H1 (cell line): ENCODE data around the gene IGSF9. TPM values are rescaled to one million over a fixed set of nuclear protein-coding genes. Genes with fewer than 3 reads are reported as not detected.

Experiments used
- CTCF ChIA-PET: fragments of 300-600 bp; sonication (Branson Sonifier 250); formaldehyde crosslinking; loops from one replicate; lab custom pipeline; 2021; ENCODE audit not compliant: partially characterized antibody; lab: Charles Lee
- POLR2A ChIA-PET: fragments of 300-600 bp; sonication (Branson Sonifier 250); formaldehyde crosslinking; loops from one replicate; lab custom pipeline; 2021; ENCODE audit warnings: inconsistent platforms; ENCODE audit not compliant: partially characterized antibody; lab: Charles Lee
- DNase-seq, 2 experiments: peaks; one replicate each; pipeline versions ENCODE4 v3.0.0 to v3.0.0-alpha.2; 2010 to 2022; ENCODE audit warnings: low spot score in 2 of 2, low read depth in 1 of 2, mixed read lengths in 1 of 2
- FAIRE-seq: peaks from 2 replicates; lab custom pipeline; 2011; peaks lifted over from hg19 to GRCh38; lab: Jason Lieb, UNC
- H2AFZ ChIP-seq: 2 replicates; pipeline ENCODE4 v1.8.1; 2012; ENCODE audit warnings: low read length, inconsistent platforms
- H2AK5ac ChIP-seq: 2 replicates; pipeline ENCODE4 v1.6.1; 2013; ENCODE audit warnings: low read depth, low read length
- H2BK120ac ChIP-seq: replicated peaks from 2 replicates; pipeline ENCODE3; 2013; ENCODE audit warnings: low read depth, low read length, inconsistent platforms
- H2BK12ac ChIP-seq: 2 replicates; pipeline ENCODE4 v1.6.1; 2013; ENCODE audit warnings: low read depth, low read length
- H2BK15ac ChIP-seq: 2 replicates; pipeline ENCODE4 v1.6.1; 2013; ENCODE audit warnings: low read length
- H2BK20ac ChIP-seq: 2 replicates; pipeline ENCODE4 v1.6.1; 2013; ENCODE audit warnings: low read length
- H2BK5ac ChIP-seq: 2 replicates; pipeline ENCODE4 v1.6.1; 2013; ENCODE audit warnings: low read depth, low read length
- H3K14ac ChIP-seq: 2 replicates; pipeline ENCODE4 v1.6.1; 2013; ENCODE audit warnings: inconsistent platforms; ENCODE audit not compliant: insufficient read length
- H3K18ac ChIP-seq: 2 replicates; pipeline ENCODE4 v1.6.1; 2013; ENCODE audit warnings: low read length; ENCODE audit errors: extremely low read depth
- H3K23ac ChIP-seq: 2 replicates; pipeline ENCODE4 v1.6.1; 2013; ENCODE audit warnings: inconsistent platforms; ENCODE audit not compliant: insufficient read length
- H3K23me2 ChIP-seq: 2 replicates; pipeline ENCODE4 v1.6.1; 2013; ENCODE audit warnings: low read depth, low read length
- H3K27ac ChIP-seq: 2 replicates; pipeline ENCODE4 v1.6.1; 2011; ENCODE audit warnings: low read depth, low read length, inconsistent platforms
- H3K27me3 ChIP-seq, 4 experiments: replicated peaks in 1 of 4; 1 replicate in 1 of 4; 2 replicates in 3 of 4; pipeline versions ENCODE4 v1.6.1 to v1.8.1; 2011 to 2013; ENCODE audit warnings: low read length in 3 of 4, mild to moderate bottlenecking in 3 of 4, inconsistent platforms in 2 of 4, mixed read lengths in 2 of 4, moderate library complexity in 1 of 4; ENCODE audit not compliant: control insufficient read depth in 3 of 4, insufficient read depth in 3 of 4; ENCODE audit errors: extremely low read depth in 1 of 4
- H3K36me3 ChIP-seq, 4 experiments: 2 replicates each; pipeline versions ENCODE4 v1.6.1 to v1.8.1; 2011 to 2013; ENCODE audit warnings: mild to moderate bottlenecking in 4 of 4, low read length in 3 of 4, moderate library complexity in 2 of 4, control low read depth in 1 of 4, inconsistent platforms in 1 of 4; ENCODE audit not compliant: insufficient read depth in 4 of 4, control insufficient read depth in 2 of 4
- H3K4ac ChIP-seq: replicated peaks from 2 replicates; pipeline ENCODE3; 2013; ENCODE audit warnings: low read length, low read depth, mixed read lengths, inconsistent platforms; ENCODE audit not compliant: insufficient read length
- H3K4me1 ChIP-seq, 4 experiments: replicated peaks in 1 of 4; 1 replicate in 1 of 4; 2 replicates in 3 of 4; pipeline versions ENCODE4 v1.6.1 to v1.8.1; 2011 to 2013; ENCODE audit warnings: low read length in 3 of 4, inconsistent platforms in 2 of 4, mixed read lengths in 1 of 4; ENCODE audit not compliant: insufficient read depth in 4 of 4, control insufficient read depth in 3 of 4
- H3K4me2 ChIP-seq, 2 experiments: 2 replicates each; pipeline versions ENCODE4 v1.6.1 to v1.8.1; 2011 to 2013; ENCODE audit warnings: low read depth in 2 of 2, low read length in 2 of 2, control low read depth in 1 of 2, inconsistent platforms in 1 of 2, mild to moderate bottlenecking in 1 of 2; ENCODE audit not compliant: insufficient read depth in 1 of 2
- H3K4me3 ChIP-seq, 4 experiments: fragments of 200-600, 300-600 bp in 1 of 4; sonication (generic), shearing (Covaris generic), sonication (Bioruptor Twin) in 1 of 4; 2 replicates each; pipeline versions ENCODE4 v1.5.1 to v1.8.1; 2011 to 2016; ENCODE audit warnings: low read length in 4 of 4, low read depth in 3 of 4, control low read depth in 2 of 4, inconsistent platforms in 2 of 4, mild to moderate bottlenecking in 2 of 4, mixed read lengths in 1 of 4, moderate library complexity in 1 of 4; ENCODE audit not compliant: insufficient read depth in 2 of 4; ENCODE audit errors: extremely low read depth in 1 of 4
- H3K56ac ChIP-seq: replicated peaks from 2 replicates; pipeline ENCODE3; 2013; ENCODE audit warnings: low read depth, mild to moderate bottlenecking, mixed read lengths, low read length, inconsistent platforms; ENCODE audit not compliant: insufficient read length
- H3K79me1 ChIP-seq: 2 replicates; pipeline ENCODE4 v1.6.1; 2013; ENCODE audit warnings: low read depth, low read length, control low read depth
- H3K79me2 ChIP-seq, 2 experiments: 2 replicates each; pipeline versions ENCODE4 v1.6.1 to v1.8.1; 2012 to 2013; ENCODE audit warnings: low read length in 2 of 2, mild to moderate bottlenecking in 2 of 2, inconsistent platforms in 1 of 2; ENCODE audit not compliant: insufficient read depth in 2 of 2, control insufficient read depth in 1 of 2
- H3K9ac ChIP-seq, 4 experiments: replicated peaks in 1 of 4; 1 replicate in 1 of 4; 2 replicates in 3 of 4; pipeline versions ENCODE4 v1.6.1 to v1.8.1; 2011 to 2013; ENCODE audit warnings: low read depth in 3 of 4, low read length in 3 of 4, control low read depth in 2 of 4, mild to moderate bottlenecking in 2 of 4, moderate library complexity in 2 of 4, inconsistent platforms in 1 of 4; ENCODE audit errors: extremely low read depth in 1 of 4
- H3K9me3 ChIP-seq, 2 experiments: 2 replicates each; pipeline versions ENCODE4 v1.6.1 to v1.8.1; 2012 to 2013; ENCODE audit warnings: mild to moderate bottlenecking in 2 of 2, moderate library complexity in 2 of 2, control low read depth in 1 of 2, inconsistent platforms in 1 of 2, low read depth in 1 of 2, low read length in 1 of 2, mixed read lengths in 1 of 2; ENCODE audit not compliant: insufficient read depth in 2 of 2
- H4K20me1 ChIP-seq, 2 experiments: replicated peaks in 1 of 2; 2 replicates each; pipeline versions ENCODE3 to v1.8.1; 2011 to 2013; ENCODE audit warnings: inconsistent platforms in 2 of 2, low read length in 2 of 2, mild to moderate bottlenecking in 1 of 2; ENCODE audit not compliant: insufficient read depth in 2 of 2, control insufficient read depth in 1 of 2
- H4K5ac ChIP-seq: 2 replicates; pipeline ENCODE4 v1.6.1; 2013; ENCODE audit warnings: low read length, low read depth, mixed read lengths, inconsistent platforms; ENCODE audit not compliant: insufficient read length
- H4K8ac ChIP-seq: 2 replicates; pipeline ENCODE4 v1.8.0; 2013; ENCODE audit warnings: mild to moderate bottlenecking, moderate library complexity, low read length, inconsistent platforms; ENCODE audit not compliant: insufficient read depth; ENCODE audit errors: extremely low read depth
- H4K91ac ChIP-seq: replicated peaks from 2 replicates; pipeline ENCODE3; 2013; ENCODE audit warnings: low read length, mixed read lengths, inconsistent platforms; ENCODE audit not compliant: insufficient read length
- SIN3A ChIP-seq, 2 experiments: IDR thresholded peaks in 1 of 2; conservative IDR thresholded peaks in 1 of 2; 2 replicates each; pipeline ENCODE4 v1.6.1; 2011 to 2012; ENCODE audit warnings: low read length in 2 of 2, improper control_type of control experiment in 1 of 2, low read depth in 1 of 2, mild to moderate bottlenecking in 1 of 2
- SIRT6 ChIP-seq: IDR thresholded peaks from one replicate; pipeline ENCODE4 v1.7.1; 2012; ENCODE audit warnings: low read length, inconsistent platforms
- TBP ChIP-seq: IDR thresholded peaks from 2 replicates; pipeline ENCODE4 v1.6.1; 2011; ENCODE audit warnings: low read depth, low read length, improper control_type of control experiment
- TEAD4 ChIP-seq: IDR thresholded peaks from 2 replicates; pipeline ENCODE4 v1.6.1; 2012; ENCODE audit warnings: low read depth, low read length, inconsistent platforms, mixed read lengths
- WGBS, 2 experiments: shearing (Covaris generic) in 1 of 2; methylation state at CpG; one replicate each; pipeline versions ENCODE4 v1.1.6 to v1.1.7; 2013 to 2015; ENCODE audit warnings: low lambda C conversion rate in 2 of 2, mixed read lengths in 2 of 2, inconsistent platforms in 1 of 2, low coverage in 1 of 2, missing lambda C conversion rate in 1 of 2; ENCODE audit not compliant: insufficient replicate concordance in 2 of 2, insufficient coverage in 1 of 2, insufficient read length in 1 of 2; ENCODE audit errors: extremely low coverage in 1 of 2, missing lambda C conversion rate in 1 of 2; 5-methylcytosine and 5-hydroxymethylcytosine counted together
- polyA plus RNA-seq, 7 experiments: library from polyadenylated mRNA; depleted of rRNA in 3 of 7; stranded (reverse) in 5 of 7; unstranded in 2 of 7; fragments of >200 nt in 5 of 7; fragments of 200-250 nt in 2 of 7; gene quantifications; 1 replicate in 5 of 7; 2 replicates in 1 of 7; 4 replicates in 1 of 7; pipeline versions ENCODE4 v1.2.1 to v1.2.3, GENCODE V29; 2011 to 2013; ENCODE audit warnings: missing spikeins in 2 of 7, mixed read lengths in 2 of 7
- total RNA-seq: library from RNA; stranded (reverse); fragmentation: NEBNext Ultra II Directional; extraction: Animal tissue kit (Norgen Biotek cat#: 25700); gene quantifications from 2 replicates; pipeline ENCODE4 v1.2.1, GENCODE V29; 2021
- TF ChIP-seq, protein P1 (sequence below): IDR thresholded peaks from 2 replicates; pipeline ENCODE4 v1.6.1; 2012; ENCODE audit warnings: inconsistent platforms

The IGSF9 gene
- total and polyA plus RNA-seq, 2 of the 8 experiments (the other 6 are each of a cell fraction or from before 2014, with no cell fraction given): 10.9 to 28.1 TPM

GRCh38 chr1:159890390-159890789 lies 55.0 kb downstream of the IGSF9 start:
- Histone ChIP-seq H2BK15ac (no peak overlapping the region), H2BK12ac (no peak overlapping the region), H3K27me3 (no peaks in the 10 kb centered on the region), H3K23ac (no peak overlapping the region), H4K91ac (no peak overlapping the region), H3K4me1 (no peaks in the 10 kb centered on the region), H4K8ac (no peak overlapping the region), H3K27ac (no peak overlapping the region), H3K18ac (no peak overlapping the region), H4K5ac (no peak overlapping the region), H3K4ac (no peak overlapping the region), H2BK120ac (no peak overlapping the region), H3K14ac (no peak overlapping the region), H2AFZ (no peak overlapping the region), H2BK20ac (no peak overlapping the region), H3K9ac (no peak overlapping the region), H3K23me2 (no peaks in the 10 kb centered on the region), H3K9me3 (no peaks in the 10 kb centered on the region), H2AK5ac (no peak overlapping the region), H3K36me3 (no peaks in the 10 kb centered on the region), H3K79me1 (no peaks in the 10 kb centered on the region), H3K4me2 (no peak overlapping the region), H2BK5ac (no peak overlapping the region), H3K56ac (no peak overlapping the region), H4K20me1 (no peaks in the 10 kb centered on the region), H3K79me2 (no peaks in the 10 kb centered on the region), H3K4me3 (no peak overlapping the region)
- TF ChIP-seq TBP (no peak), SIRT6 (no peak), SIN3A (conservative IDR thresholded peaks at IDR 0.05 in 1 of 2, IDR thresholded peaks at IDR 0.05 in 1 of 2; ENCODE audit: low read depth in 1 of 2, low read length in 2 of 2) (no peak), TEAD4 (no peak)
- TF ChIP-seq, protein P1, sequence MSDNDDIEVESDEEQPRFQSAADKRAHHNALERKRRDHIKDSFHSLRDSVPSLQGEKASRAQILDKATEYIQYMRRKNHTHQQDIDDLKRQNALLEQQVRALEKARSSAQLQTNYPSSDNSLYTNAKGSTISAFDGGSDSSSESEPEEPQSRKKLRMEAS: no peak
- ChIA-PET POLR2A (interaction anchor here (1.4 to 2.6 kb wide), 3 partner anchors 86 to 109 kb away, joined by 3 to 10 read pairs (median 4); partner anchors contain the start of gene DUSP23), CTCF (interaction anchor here (0.7 to 20.8 kb wide), 34 partner anchors 10 to 802 kb away, joined by 3 to 645 read pairs (median 6); partner anchors contain the start of genes DUSP23, FCRL6, SLAMF8 and TAGLN2)
- 89% methylated on average over 8 of the region's 8 CpGs; no CpG with 5 or more reads in 1 of the 2 experiments for WGBS, 2 experiments
- DNase-seq: no peak
- FAIRE-seq: no peak
